Lower leg skin (tissue), 4 donors: ENCODE measurements around the gene EHBP1. TPM values are rescaled to one million over a fixed set of nuclear protein-coding genes. Genes with fewer than 3 reads are reported as not detected.

ENCODE experiments used
- DNase-seq, 2 donors: peaks; one replicate each; pipeline ENCODE4 v3.0.0-alpha.2; 2019; ENCODE audit warnings: low spot score in 2 of 2
- H3K4me3 ChIP-seq: fragments of 200-600 bp; sonication (generic); 2 replicates; pipeline ENCODE4 v1.5.1; 2017; ENCODE audit warnings: mild to moderate bottlenecking, low read depth; ENCODE audit not compliant: poor library complexity, severe bottlenecking
- CTCF ChIP-seq, 3 donors: fragments of 450-650 bp; IDR thresholded peaks; one replicate each; pipeline ENCODE4 v1.5.1; 2016; ENCODE audit warnings: antibody characterized with exemption in 3 of 3, mild to moderate bottlenecking in 3 of 3, moderate library complexity in 2 of 3
- POLR2A ChIP-seq, 2 donors: fragments of 450-650 bp; IDR thresholded peaks; one replicate each; pipeline ENCODE4 v1.6.1; 2016 to 2017; ENCODE audit warnings: antibody characterized with exemption in 2 of 2, mild to moderate bottlenecking in 1 of 2, moderate library complexity in 1 of 2
- WGBS, 2 donors: methylation state at CpG; one replicate each; pipeline ENCODE4 v1.1.5; 2018; 5-methylcytosine and 5-hydroxymethylcytosine counted together
- intact Hi-C: fragments of 100-400 bp; cut with DNase I; formaldehyde crosslinking; loops from one replicate; pipeline ENCODE4 v1.15.0; 2023; ENCODE audit warnings: low total_unique reads
- total RNA-seq, 4 donors: library from RNA; depleted of rRNA; stranded (reverse); fragments of >200 nt; gene quantifications; one replicate each; pipeline ENCODE4 v1.1.0, GENCODE V29; 2016

Gene EHBP1
- total RNA-seq, 4 donors from 2014 or later, result 33.8 to 67.8 (median 51.2) TPM

- TF ChIP-seq CTCF (IDR thresholded peaks at IDR 0.05) (no peak), POLR2A (IDR thresholded peaks at IDR 0.05) (no peak)
- intact Hi-C loops, result no loop called here
- no peak overlapping the region for H3K4me3 ChIP-seq
- 0% methylated on average over 1 of the region's 1 CpG for WGBS, 2 donors
- no peak for DNase-seq
Measured at GRCh38 chr2:63023444-63023843, 317.9 kb downstream of the EHBP1 start.

- no peak for TF ChIP-seq CTCF (IDR thresholded peaks at IDR 0.05)
- no peak for TF ChIP-seq POLR2A (IDR thresholded peaks at IDR 0.05)
- H3K4me3 ChIP-seq, result no peak overlapping the region
- intact Hi-C loops, result no loop called here
- no peak for DNase-seq
- 88 to 90% methylated on average over 2 of the region's 2 CpGs for WGBS, 2 donors
Measured at GRCh38 chr2:63027220-63027619, 321.7 kb downstream of the EHBP1 start.

GRCh38 chr2:63029058-63029457, 323.5 kb downstream of the EHBP1 start:
- 95 to 100% methylated on average over 1 of the region's 1 CpG for WGBS, 2 donors

GRCh38 chr2:63034526-63034925, 329.0 kb downstream of the EHBP1 start:
- WGBS, 2 donors, result 72 to 75% methylated on average over 4 of the region's 4 CpGs
- H3K4me3 ChIP-seq, result no peak overlapping the region
- DNase-seq, result no peak
- TF ChIP-seq CTCF (IDR thresholded peaks at IDR 0.05) (no peak), POLR2A (IDR thresholded peaks at IDR 0.05) (no peak)
- intact Hi-C loops, result no loop called here

More at GRCh38 chr2:63029058-63029457, 323.5 kb downstream of the EHBP1 start:
- H3K4me3 ChIP-seq, result no peak overlapping the region
- intact Hi-C loops, result no loop called here
- no peak for DNase-seq
- TF ChIP-seq POLR2A (IDR thresholded peaks at IDR 0.05) (no peak), CTCF (IDR thresholded peaks at IDR 0.05) (no peak)

- DNase-seq, result no peak
- intact Hi-C loops, result no loop called here
- no peak overlapping the region for H3K4me3 ChIP-seq
- WGBS, 2 donors, result 98% methylated on average over 2 of the region's 2 CpGs
- TF ChIP-seq POLR2A (IDR thresholded peaks at IDR 0.05) (no peak), CTCF (IDR thresholded peaks at IDR 0.05) (no peak)
Measured at GRCh38 chr2:63035169-63035568, 329.7 kb downstream of the EHBP1 start.

- no peak for DNase-seq
- 91 to 93% methylated on average over 4 of the region's 4 CpGs for WGBS, 2 donors
- H3K4me3 ChIP-seq, result no peak overlapping the region
- no peak for TF ChIP-seq POLR2A (IDR thresholded peaks at IDR 0.05)
- no peak for TF ChIP-seq CTCF (IDR thresholded peaks at IDR 0.05)
- intact Hi-C loops, result no loop called here
Measured at GRCh38 chr2:63035660-63036059, 330.1 kb downstream of the EHBP1 start.
